ENCODE measurements around the gene MESP2. TPM values are rescaled to one million over a fixed set of nuclear protein-coding genes. Genes with fewer than 3 reads are reported as not detected.

MESP2 gene
- total RNA-seq, 1 experiment from 2014 or later = 0.28 TPM

DNA sequence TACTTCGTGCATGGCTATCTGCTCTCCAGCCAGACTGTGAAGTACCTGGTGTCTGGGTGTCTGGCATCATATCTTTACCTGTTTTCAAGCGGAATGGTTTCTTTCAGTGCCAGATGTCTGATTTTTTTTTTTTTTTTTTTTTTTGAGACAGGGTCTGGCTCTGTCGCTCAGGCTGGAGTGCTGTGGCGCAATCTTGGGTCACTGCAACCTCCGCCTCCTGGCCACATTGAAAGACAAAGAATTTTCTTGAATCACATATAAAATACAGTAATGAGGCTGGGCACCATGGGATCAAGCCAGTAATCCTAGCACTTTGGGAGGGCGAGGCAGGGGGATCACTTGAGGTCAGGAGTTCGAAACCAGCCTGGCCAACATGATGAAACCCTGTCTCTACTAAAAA lies 22.3 kb upstream of the MESP2 start:
- Histone ChIP-seq H3K23ac (ENCODE audit: insufficient read length, low read depth, low read length) (no peak overlapping the region), H2BK5ac (ENCODE audit: insufficient read length, low read length) (no peak overlapping the region), H2BK120ac (ENCODE audit: low read depth, low read length, poor library complexity, severe bottlenecking) (no peak overlapping the region), H4K5ac (ENCODE audit: insufficient read length, low read depth, low read length) (no peak overlapping the region), H3K4me2 (ENCODE audit: insufficient read depth, insufficient read length, low read length) (no peak overlapping the region), H4K20me1 (ENCODE audit: control insufficient read depth, insufficient read depth, insufficient read length) (no peaks in the 10 kb centered on the region), H2BK15ac (ENCODE audit: low read depth, low read length) (no peak overlapping the region), H3K79me1 (ENCODE audit: insufficient read depth, low read depth, low read length, poor library complexity, severe bottlenecking) (no peaks in the 10 kb centered on the region), H3K9ac (ENCODE audit: extremely low read depth, insufficient read length, low read length) (no peak overlapping the region), H3K27ac (ENCODE audit: insufficient read length, low read depth, low read length) (no peak overlapping the region), H4K91ac (ENCODE audit: insufficient read length, low read depth, low read length) (no peak overlapping the region), H2BK12ac (ENCODE audit: insufficient read length, low read depth, low read length) (no peak overlapping the region), H3K9me3 (ENCODE audit: control insufficient read depth, low read depth, low read length) (no peaks in the 10 kb centered on the region), H3T11ph (ENCODE audit: low read length) (no peak overlapping the region), H3K18ac (ENCODE audit: insufficient read length, low read depth, low read length) (no peak overlapping the region), H3K79me2 (ENCODE audit: insufficient read depth, low read length) (no peaks in the 10 kb centered on the region), H3K56ac (ENCODE audit: insufficient read length, low read depth, low read length) (no peak overlapping the region), H3K23me2 (ENCODE audit: insufficient read length, low read depth, low read length, poor library complexity, severe bottlenecking) (no peaks in the 10 kb centered on the region), H3K14ac (ENCODE audit: insufficient read depth, low read length) (no peak overlapping the region), H3K4me1 (ENCODE audit: insufficient read depth, low read length) (no peaks in the 10 kb centered on the region), H2AFZ (ENCODE audit: low read length) (no peak overlapping the region), H4K8ac (replicated peaks; ENCODE audit: insufficient read length, low read depth, low read length) (no peak overlapping the region), H2BK20ac (ENCODE audit: low read depth, low read length, poor library complexity, severe bottlenecking) (no peak overlapping the region), H2AK5ac (ENCODE audit: insufficient read length, low read length) (no peak overlapping the region), H3K4ac (ENCODE audit: low read depth, low read length) (no peak overlapping the region), H3K27me3 (ENCODE audit: insufficient read depth, low read length) (peaks cover 23% of the 10 kb centered on the region; the same call in 1 of the 2 replicates)
- peaks cover 0 to 3% (median 0%) of the 10 kb centered on the region in 3 experiments; a peak in 1 of 7 replicates for H3K36me3 Mint-ChIP-seq (ENCODE audit: insufficient read depth in 1 of 3, low read depth in 3 of 3)
- no CpG with 5 or more reads among the region's 7 CpGs for WGBS (ENCODE audit: extremely low coverage, insufficient read length, low lambda C conversion rate)
- H3K27ac Mint-ChIP-seq = no peak overlapping the region
- no peak overlapping the region for H3K4me3 Mint-ChIP-seq
- H3K4me1 Mint-ChIP-seq = peaks cover 2 to 10% of the 10 kb centered on the region in 2 experiments; a peak in 3 of 4 replicates
- peaks cover 55% of the 10 kb centered on the region for H3K27me3 Mint-ChIP-seq (ENCODE audit: low read depth)
- no peak for DNase-seq
- no peaks in the 10 kb centered on the region; a peak in 1 of 5 replicates for H3K9me3 Mint-ChIP-seq
- TF ChIP-seq, protein P1, sequence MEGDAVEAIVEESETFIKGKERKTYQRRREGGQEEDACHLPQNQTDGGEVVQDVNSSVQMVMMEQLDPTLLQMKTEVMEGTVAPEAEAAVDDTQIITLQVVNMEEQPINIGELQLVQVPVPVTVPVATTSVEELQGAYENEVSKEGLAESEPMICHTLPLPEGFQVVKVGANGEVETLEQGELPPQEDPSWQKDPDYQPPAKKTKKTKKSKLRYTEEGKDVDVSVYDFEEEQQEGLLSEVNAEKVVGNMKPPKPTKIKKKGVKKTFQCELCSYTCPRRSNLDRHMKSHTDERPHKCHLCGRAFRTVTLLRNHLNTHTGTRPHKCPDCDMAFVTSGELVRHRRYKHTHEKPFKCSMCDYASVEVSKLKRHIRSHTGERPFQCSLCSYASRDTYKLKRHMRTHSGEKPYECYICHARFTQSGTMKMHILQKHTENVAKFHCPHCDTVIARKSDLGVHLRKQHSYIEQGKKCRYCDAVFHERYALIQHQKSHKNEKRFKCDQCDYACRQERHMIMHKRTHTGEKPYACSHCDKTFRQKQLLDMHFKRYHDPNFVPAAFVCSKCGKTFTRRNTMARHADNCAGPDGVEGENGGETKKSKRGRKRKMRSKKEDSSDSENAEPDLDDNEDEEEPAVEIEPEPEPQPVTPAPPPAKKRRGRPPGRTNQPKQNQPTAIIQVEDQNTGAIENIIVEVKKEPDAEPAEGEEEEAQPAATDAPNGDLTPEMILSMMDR (conservative IDR thresholded peaks at IDR 0.05) = no peak
